Endothelial cell of umbilical vein (primary cell): ENCODE measurements around the gene C12orf76.

ENCODE experiments used
- CTCF ChIP-seq, 2 donors: IDR thresholded peaks; 1 replicate in 1 of 2; 2 replicates in 1 of 2; pipeline ENCODE4 v1.5.1; 2011; ENCODE audit warnings: low read length in 2 of 2, mild to moderate bottlenecking in 2 of 2, moderate library complexity in 2 of 2, control low read depth in 1 of 2, inconsistent platforms in 1 of 2, low read depth in 1 of 2; ENCODE audit not compliant: insufficient read depth in 1 of 2; ENCODE audit errors: extremely low read depth in 1 of 2
- EZH2 ChIP-seq: IDR thresholded peaks from 2 replicates; pipeline ENCODE4 v1.6.1; 2012; ENCODE audit warnings: borderline replicate concordance, low read depth, mild to moderate bottlenecking, moderate library complexity, low read length, inconsistent platforms; ENCODE audit not compliant: severe bottlenecking
- POLR2A ChIP-seq: IDR thresholded peaks from 2 replicates; pipeline ENCODE4 v1.6.1; 2012; ENCODE audit warnings: low read depth, mild to moderate bottlenecking, control low read depth, low read length
- POLR2AphosphoS5 ChIP-seq: IDR thresholded peaks from 2 replicates; pipeline ENCODE4 v1.6.1; 2012; ENCODE audit warnings: low read depth, mild to moderate bottlenecking, control low read depth, low read length, moderate library complexity; ENCODE audit not compliant: insufficient read depth

DNA sequence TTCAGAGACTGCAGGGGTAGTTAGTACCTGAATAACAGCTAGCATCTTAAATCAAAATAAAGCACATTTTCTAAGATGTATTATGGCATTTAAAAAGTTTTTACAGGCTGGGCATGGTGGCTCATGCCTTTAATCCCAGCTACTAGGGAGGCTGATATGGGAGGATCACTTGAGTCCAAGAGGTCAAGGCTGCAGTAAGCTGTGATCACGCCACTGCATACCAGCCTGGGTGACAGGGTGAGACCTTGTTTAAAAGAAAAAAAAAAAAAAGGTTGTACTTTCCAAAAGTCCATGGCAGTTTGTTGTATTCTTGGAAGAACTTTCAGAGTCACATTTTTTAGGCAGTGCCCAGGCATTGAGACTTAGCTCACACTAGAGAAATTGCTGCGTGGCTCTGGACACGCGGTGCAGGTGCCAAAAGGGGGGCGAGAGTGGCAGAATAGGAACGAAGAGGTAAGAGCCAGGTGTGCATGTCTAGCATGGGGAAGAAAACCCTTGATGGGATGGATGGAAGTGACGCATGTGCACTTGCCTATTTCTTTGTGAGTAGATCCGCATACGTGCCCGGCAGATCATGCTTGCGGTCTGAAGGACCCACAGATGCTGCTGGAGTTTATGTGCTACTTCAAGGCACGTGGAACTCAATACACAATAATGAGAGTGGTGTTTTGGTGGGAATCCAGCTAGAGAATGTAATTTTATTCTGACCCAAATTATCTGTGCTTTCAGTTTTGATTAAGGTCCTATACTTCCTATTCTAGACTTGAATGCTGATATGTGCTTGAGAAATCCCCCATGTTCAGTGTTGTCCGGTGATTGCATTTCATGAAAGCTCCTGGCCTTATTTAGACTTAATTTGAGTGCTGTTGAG lies 37.2 kb downstream of the C12orf76 start:
- no peak for TF ChIP-seq CTCF (IDR thresholded peaks at IDR 0.05; ENCODE audit: extremely low read depth in 1 of 2, insufficient read depth in 1 of 2, low read depth in 1 of 2, low read length in 2 of 2)
- no peak for TF ChIP-seq POLR2A
- TF ChIP-seq EZH2: no peak
- no peak for TF ChIP-seq POLR2AphosphoS5
